GM13976 (cell line): ENCODE measurements around the gene LRCH4.
A peak's percentile ranks its signal among the peaks of the same experiment; 100 is the strongest.

Source experiments
- DNase-seq: peaks from one replicate; pipeline ENCODE4 v3.0.0; 2012; ENCODE audit warnings: low spot score
- CTCF ChIP-seq: IDR thresholded peaks from 2 replicates; pipeline ENCODE4 v1.5.1; 2012; ENCODE audit warnings: borderline replicate concordance, mild to moderate bottlenecking; ENCODE audit not compliant: insufficient read depth; ENCODE audit errors: extremely low read depth, missing control alignments, control extremely low read depth
- in situ Hi-C: fragments of 300-500 bp; cut with MboI; formaldehyde crosslinking; loops from one replicate; pipeline ENCODE4 v1.12.0; 2022; ENCODE audit warnings: low sequenced_read_pairs, mixed read lengths, inconsistent platforms; ENCODE audit not compliant: unreplicated experiment

LRCH4 gene

GRCh38 chr7:100572281-100572948 lies 13.5 kb downstream of the LRCH4 start:
- no peak for TF ChIP-seq CTCF
- no peak for DNase-seq
- in situ Hi-C loops: loop anchor here (25.0 kb wide), 1 partner anchor 110 kb away; the partner anchor contains the start of gene SPACDR

- in situ Hi-C loops: loop anchor here (25.0 kb wide), 1 partner anchor 109 kb away; the partner anchor contains the start of gene SPACDR
- TF ChIP-seq CTCF: no peak
- no peak for DNase-seq
These were observed 14.2 kb downstream of the LRCH4 start for GRCh38 chr7:100571829-100572116.

- no peak for TF ChIP-seq CTCF
- no peak for DNase-seq
- in situ Hi-C loops: loop anchor here (25.0 kb wide), 1 partner anchor 109 kb away; the partner anchor contains the start of gene SPACDR
These were observed 14.7 kb downstream of the LRCH4 start for GRCh38 chr7:100570954-100571828.

GRCh38 chr7:100568896-100569844 lies 16.8 kb downstream of the LRCH4 start:
- peak; percentile 73 for DNase-seq
- TF ChIP-seq CTCF: peak; percentile 42
- in situ Hi-C loops: loop anchor here (25.0 kb wide), 1 partner anchor 107 kb away; the partner anchor contains the start of gene SPACDR

- in situ Hi-C loops: loop anchor here (25.0 kb wide), 1 partner anchor 106 kb away; the partner anchor contains the start of gene SPACDR
- no peak for DNase-seq
- TF ChIP-seq CTCF: no peak
These were observed 17.6 kb downstream of the LRCH4 start for GRCh38 chr7:100568176-100568895.
